ENCODE data around the gene MBNL3.

MBNL3 gene

DNA sequence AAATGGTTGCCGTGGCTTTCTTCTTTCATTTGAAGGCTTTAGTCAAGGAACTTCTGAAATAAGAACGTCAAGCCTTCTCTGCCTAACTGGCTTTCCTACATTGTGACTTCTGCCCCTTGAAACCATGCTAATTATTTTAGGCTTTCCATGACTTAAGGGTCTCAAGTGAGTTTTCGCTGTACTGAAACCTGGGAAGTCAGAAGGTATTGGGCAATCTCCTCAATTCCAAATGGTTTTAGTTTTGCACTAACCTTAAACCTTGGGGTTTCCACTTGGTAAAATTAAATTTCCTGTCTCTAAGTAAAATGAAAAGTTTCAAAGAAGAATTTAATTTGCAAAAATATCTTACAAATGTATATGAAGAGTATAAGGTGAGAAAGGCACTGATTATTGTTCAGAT, 73.8 kb downstream of the MBNL3 start:
- no peak for DNase-seq (ENCODE audit: low read depth)

DNA sequence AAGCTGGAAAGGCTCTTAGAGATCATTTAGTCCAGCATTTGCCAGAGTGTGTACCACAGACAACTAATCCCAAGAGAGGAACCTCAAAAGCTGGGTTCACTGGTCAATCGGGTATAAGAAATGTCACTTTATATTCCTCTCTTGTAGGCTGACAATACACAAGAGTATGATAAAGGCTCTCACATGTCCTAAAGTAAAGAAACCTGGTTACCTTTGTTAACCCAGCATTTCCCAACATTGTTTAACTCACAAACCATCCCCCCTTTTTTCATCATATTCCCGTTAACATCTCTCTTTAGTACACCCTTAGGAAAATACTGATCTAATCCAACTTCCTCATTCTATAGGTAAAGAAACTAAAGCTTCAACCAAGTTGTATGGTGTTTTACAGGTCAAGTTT, 74.4 kb downstream of the MBNL3 start:
- DNase-seq (ENCODE audit: low read depth), result no peak

DNA sequence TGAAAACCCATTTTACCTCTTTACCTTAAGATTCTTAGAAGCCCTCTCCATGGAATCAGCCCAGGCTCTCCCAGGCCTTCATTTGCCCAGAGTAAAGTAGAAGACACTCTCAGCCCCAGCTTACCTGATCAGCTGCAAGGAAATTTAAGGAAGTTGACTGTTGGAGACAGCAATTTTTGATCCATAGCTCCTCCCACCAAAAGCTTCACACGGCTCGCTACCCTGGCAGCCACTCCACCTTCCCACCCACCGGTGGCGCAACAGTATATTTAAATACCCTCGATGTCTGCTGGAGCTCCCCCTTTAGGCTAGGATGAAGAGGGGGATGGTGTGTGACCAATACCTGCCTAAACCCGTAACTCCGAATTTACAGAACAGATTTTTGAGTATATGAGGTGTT, 75.4 kb downstream of the MBNL3 start:
- no peak for DNase-seq (ENCODE audit: low read depth)

GRCh38 chrX:132412208-132412607, 76.6 kb downstream of the MBNL3 start:
- DNase-seq (ENCODE audit: low read depth), result no peak

GRCh38 chrX:132411310-132411977, 77.4 kb downstream of the MBNL3 start:
- no peak for DNase-seq (ENCODE audit: low read depth)

DNA sequence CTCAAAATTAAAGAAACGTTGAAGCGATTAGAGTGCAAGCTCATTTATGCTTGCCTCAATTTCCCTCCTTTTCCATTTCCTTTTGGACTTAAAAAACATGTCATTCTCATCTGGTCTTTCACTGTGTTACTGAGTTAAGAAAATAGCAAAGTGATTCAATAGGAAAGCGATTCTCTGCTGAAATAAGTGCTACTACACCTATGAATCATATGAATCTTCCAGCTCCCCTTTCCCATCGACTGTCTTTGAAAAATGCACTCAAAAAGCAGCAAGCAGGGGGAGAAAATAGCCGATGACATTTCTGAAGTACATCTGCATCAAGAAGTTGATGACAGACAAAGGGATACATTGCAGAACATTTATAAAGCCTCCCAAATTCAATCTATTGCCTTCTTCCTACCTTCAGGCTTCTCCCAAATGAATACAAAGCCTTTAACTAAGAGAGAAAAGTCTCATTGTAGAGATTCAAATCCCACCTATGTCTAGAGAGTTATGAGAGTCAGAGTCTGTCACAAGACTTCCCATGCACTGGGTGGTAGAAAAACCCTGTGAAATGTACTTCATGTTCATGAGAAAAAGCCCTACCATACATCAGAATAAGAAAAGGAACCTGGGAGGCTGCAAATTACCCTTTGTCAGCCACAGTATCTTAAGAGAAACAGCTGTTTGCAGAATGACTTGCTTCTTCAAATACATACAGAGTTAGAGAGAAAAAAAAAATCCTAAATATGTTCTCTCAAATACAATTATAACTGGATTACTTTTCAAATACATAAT, 78.9 kb downstream of the MBNL3 start:
- DNase-seq (ENCODE audit: low read depth), result no peak

DNA sequence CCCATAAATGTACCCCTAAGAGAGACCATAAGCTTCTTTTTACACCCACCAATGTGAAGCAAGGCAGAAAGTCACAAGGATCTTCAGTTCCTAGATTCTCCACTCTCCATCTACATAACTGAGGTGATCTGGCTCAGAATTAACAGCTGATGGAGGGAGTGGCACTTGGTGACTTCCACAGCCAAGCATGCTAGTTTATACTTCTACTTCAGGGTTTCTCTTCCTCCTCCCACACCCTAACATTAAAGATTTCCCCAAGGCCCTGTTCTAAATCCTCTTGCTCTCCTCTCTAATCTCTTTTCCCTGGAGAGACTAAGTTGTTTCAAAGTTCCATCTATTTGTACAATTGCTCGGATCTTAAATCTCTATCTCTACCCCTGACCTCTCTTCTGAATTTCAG, 81.1 kb downstream of the MBNL3 start:
- no peak for DNase-seq (ENCODE audit: low read depth)

DNA sequence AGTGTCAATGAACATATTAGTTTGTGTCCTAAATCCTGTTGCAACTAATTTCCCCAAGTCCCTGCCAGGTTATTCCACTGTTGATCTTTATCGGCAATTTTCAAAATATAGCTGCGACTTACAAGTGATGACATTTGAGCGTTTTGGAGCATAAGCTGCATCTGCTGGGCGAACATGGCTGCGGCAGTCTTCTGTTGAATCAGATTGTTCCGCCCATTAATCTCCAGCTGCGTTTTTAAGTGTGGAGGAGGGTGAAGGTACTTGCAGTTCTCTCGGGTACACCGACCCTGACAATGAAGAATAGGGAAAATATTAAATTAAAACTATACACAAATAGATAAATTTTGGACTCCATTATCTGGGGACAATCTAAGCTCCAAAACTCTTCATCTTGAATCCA, 82.7 kb downstream of the MBNL3 start:
- no peak for DNase-seq (ENCODE audit: low read depth)

GRCh38 chrX:132404266-132404665, 84.6 kb downstream of the MBNL3 start:
- DNase-seq (ENCODE audit: low read depth), result no peak

GRCh38 chrX:132401935-132402334, 86.9 kb downstream of the MBNL3 start:
- no peak for DNase-seq (ENCODE audit: low read depth)

- DNase-seq (ENCODE audit: low read depth), result no peak
These were observed 88.1 kb downstream of the MBNL3 start for GRCh38 chrX:132400706-132401105.

- DNase-seq (ENCODE audit: low read depth), result no peak
These were observed 93.2 kb downstream of the MBNL3 start for GRCh38 chrX:132395645-132396044.

GRCh38 chrX:132395026-132395425, 93.8 kb downstream of the MBNL3 start:
- no peak for DNase-seq (ENCODE audit: low read depth)

DNA sequence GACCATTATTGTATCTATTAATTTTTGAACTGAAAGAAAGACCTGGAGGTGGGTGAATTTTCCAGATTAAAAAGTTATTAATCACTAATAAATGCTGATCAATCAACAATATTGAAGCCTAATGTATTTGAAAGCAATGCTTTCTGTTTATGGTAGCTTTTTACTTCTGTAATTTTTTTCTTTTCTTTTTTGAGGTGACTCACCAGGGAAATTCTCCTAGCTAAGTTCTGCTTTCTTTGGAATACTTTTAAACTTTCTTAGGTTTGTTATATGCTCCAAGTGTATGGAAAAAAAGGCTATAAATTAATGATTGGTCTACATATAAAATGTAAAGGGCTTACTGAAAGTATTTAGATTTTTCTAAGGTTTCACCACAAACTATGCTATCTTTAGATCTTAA, 94.2 kb downstream of the MBNL3 start:
- DNase-seq (ENCODE audit: low read depth), result no peak

DNA sequence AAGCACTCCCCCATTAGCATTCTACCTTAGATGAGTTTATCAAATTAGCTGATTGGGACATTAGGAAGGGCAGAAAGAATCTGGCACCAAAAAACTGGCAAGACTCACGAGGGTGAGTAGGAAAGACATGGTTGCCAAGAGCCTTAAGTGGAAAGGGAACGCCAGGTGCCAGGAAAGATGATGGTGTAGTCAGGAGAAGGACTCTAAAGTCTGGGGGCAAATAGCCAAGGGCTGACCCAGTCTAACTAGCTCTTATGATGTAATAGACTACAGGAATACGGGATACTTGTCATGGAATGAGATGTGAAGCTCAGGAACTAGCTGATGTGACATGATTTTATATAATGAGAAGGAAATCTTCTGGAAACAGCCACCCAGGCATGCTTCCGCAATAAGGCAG, 94.8 kb downstream of the MBNL3 start:
- no peak for DNase-seq (ENCODE audit: low read depth)

DNA sequence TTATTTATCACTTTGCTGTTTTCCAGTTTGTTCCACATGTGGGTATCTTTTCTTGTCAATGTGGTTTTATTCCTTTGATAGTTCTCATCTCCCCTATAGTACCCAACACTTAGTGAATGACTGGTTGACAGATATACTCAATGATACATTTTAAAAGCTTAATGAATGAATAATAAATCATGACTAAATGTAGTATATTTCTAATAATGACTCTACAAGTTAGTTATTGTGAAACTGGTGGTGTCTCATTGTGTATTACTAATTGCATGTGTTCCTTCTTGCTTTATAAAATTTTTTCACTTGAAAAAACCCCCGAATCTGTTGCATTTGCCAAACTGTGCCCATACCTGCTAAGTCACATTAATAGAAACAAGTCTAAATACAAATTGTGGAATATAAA, 95.4 kb downstream of the MBNL3 start:
- DNase-seq (ENCODE audit: low read depth), result no peak

- no peak for DNase-seq (ENCODE audit: low read depth)
These were observed 95.8 kb downstream of the MBNL3 start for GRCh38 chrX:132393085-132393484.

- no peak for DNase-seq (ENCODE audit: low read depth)
These were observed 98.0 kb downstream of the MBNL3 start for GRCh38 chrX:132390792-132391191.

- DNase-seq (ENCODE audit: low read depth), result no peak
These were observed 99.4 kb downstream of the MBNL3 start for GRCh38 chrX:132389480-132389879.

DNA sequence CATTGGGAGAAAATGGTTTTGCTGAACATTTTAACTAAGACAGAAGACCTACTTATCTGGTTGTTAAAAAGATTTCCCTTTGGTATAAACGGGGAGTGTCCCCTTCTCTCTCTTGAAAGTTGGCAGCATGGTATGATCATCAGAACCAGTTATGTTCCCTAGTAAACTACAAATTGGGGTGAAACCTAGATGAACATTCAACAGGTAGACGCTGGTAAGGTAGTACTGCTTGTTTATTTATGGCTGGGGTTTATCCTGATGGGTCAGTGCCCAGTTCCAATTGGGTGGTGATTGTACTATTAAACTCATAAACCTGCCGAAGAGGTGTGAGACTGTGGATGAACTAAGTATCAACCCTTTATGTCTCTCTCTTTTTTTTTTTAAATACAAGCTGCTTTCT, 100.5 kb downstream of the MBNL3 start:
- no peak for DNase-seq (ENCODE audit: low read depth)

DNA sequence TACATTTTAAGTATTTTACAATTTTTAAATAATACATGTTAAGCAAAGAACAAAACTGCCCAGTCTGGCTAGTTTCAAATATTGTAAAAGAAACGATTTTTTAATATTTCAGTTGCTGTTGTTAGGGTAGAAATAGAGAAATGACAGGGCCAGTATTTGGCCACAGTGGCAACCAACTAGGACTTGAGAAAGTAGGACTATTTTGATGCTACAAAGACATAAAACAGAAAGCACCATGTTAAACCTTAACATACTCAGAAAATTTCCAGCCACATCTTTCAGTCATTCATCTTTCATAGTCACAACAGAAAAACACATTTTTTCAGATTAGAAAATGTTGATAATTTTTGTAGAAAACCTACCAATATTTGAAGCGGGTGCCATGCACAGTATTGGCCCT, 104.5 kb downstream of the MBNL3 start:
- no peak for DNase-seq (ENCODE audit: low read depth)

DNA sequence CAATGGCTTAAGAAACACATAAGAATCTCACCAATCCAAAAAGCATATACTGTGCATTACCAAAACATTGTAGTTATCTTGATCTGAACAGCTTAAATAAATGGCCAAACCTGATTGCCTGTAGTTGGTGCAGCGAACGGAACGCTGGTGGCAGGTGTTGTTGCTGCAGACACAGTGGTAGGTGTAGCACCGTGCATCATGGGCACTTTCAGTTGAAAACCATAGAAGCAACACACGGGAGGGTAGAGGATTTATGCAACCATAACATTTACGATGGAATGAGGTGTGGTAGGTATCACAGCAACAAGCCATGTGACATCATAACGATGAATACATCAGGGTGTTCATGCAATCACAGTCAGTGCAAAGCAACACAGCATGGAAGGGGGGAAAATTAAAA, 106.8 kb downstream of the MBNL3 start:
- no peak for DNase-seq (ENCODE audit: low read depth)

GRCh38 chrX:132378281-132378680, 110.6 kb downstream of the MBNL3 start:
- DNase-seq (ENCODE audit: low read depth), result no peak

- DNase-seq (ENCODE audit: low read depth), result no peak
These were observed 112.9 kb downstream of the MBNL3 start for GRCh38 chrX:132375941-132376340.

Data from ELR (cell line).